ENCODE measurements around the gene HDAC9. TPM values are rescaled to one million over a fixed set of nuclear protein-coding genes. Genes with fewer than 3 reads are reported as not detected.

The HDAC9 gene
- polyA plus RNA-seq, 2 of the 4 experiments (the other 2 are of a cell fraction): 0.05 to 0.26 TPM

DNA sequence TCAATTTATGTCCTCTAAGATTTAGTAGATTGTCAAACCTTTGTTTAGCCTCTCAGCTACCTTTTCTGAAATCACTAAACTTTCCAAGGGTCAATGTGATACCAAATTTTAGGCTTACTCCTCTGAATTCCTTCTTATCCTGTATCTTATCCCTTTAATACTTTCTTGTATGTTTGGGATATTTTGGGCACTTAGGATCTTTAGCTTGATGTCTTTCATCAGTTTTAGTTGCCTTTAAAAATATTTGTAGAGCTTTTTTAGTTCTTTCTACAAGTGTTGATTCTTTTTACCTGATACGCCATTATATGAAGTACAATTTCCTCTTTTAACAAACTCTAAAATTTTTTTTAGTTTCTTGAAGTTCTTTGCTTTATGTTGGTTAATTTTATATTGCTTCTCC, 30.7 kb upstream of the HDAC9 start:
- no peak overlapping the region for H3K4me3 ChIP-seq
- FAIRE-seq: no peak
- H3K4me1 ChIP-seq: no peaks in the 10 kb centered on the region
- CTCF ChIA-PET: no interaction called here
- H3K4me2 ChIP-seq: no peak overlapping the region
- no peak for DNase-seq (ENCODE audit: low read depth in 1 of 2, low spot score in 1 of 2)
- no peak for ATAC-seq
- H3K9me3 ChIP-seq: no peaks in the 10 kb centered on the region
- 76% methylated on average over 1 of the region's 1 CpG for WGBS (ENCODE audit: missing lambda C conversion rate)
- POLR2A ChIA-PET: no interaction called here
- TF ChIP-seq POLR2AphosphoS2 (conservative IDR thresholded peaks at IDR 0.05; ENCODE audit: low read length) (no peak), SMC3 (IDR thresholded peaks at IDR 0.05) (no peak)
- TF ChIP-seq, protein P1, sequence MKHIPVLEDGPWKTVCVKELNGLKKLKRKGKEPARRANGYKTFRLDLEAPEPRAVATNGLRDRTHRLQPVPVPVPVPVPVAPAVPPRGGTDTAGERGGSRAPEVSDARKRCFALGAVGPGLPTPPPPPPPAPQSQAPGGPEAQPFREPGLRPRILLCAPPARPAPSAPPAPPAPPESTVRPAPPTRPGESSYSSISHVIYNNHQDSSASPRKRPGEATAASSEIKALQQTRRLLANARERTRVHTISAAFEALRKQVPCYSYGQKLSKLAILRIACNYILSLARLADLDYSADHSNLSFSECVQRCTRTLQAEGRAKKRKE (CRISPR knock-in tag; IDR thresholded peaks at IDR 0.05; ENCODE audit: low read depth): no peak
- no peak overlapping the region for H3K27ac ChIP-seq

DNA sequence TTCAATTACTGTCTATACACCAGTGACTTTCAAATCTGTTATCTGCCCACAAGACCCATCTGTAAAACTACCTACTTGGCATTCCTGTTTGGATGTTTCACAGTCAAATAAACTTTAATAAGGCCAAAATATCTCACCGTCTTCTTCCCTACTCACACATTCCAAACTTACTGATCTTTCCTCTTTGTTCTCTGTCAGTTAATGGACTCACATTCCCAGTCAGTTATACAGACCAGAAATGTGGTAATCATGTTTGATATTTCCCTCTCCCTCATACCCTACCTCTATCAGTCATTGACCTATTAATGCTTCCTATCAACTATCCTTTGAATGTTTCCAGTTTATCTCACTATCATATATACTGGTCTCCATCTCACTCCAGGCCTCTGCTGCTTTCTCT, 28.5 kb upstream of the HDAC9 start:
- ATAC-seq (no peak), DNase-seq (ENCODE audit: low read depth in 1 of 2, low spot score in 1 of 2) (no peak), FAIRE-seq (no peak)
- Histone ChIP-seq H3K4me2 (no peak overlapping the region), H3K4me1 (no peaks in the 10 kb centered on the region), H3K9me3 (no peaks in the 10 kb centered on the region), H3K27ac (no peak overlapping the region), H3K4me3 (no peak overlapping the region)
- CTCF ChIA-PET: no interaction called here
- POLR2A ChIA-PET: no interaction called here
- TF ChIP-seq SREBF2 (IDR thresholded peaks at IDR 0.05): no peak
- no peak for TF ChIP-seq CBX8 (IDR thresholded peaks at IDR 0.05)
- TF ChIP-seq PHF8 (IDR thresholded peaks at IDR 0.05; ENCODE audit: borderline replicate concordance, low read depth): no peak
- TF ChIP-seq FOSB (CRISPR knock-in tag; IDR thresholded peaks at IDR 0.05): no peak
- TF ChIP-seq FOSL2 (IDR thresholded peaks at IDR 0.05): no peak
- no peak for TF ChIP-seq FOSL2 (CRISPR knock-in tag; IDR thresholded peaks at IDR 0.05)
- no peak for TF ChIP-seq MAZ (IDR thresholded peaks at IDR 0.05; ENCODE audit: borderline replicate concordance, low read depth, low read length)
- 76% methylated on average over 1 of the region's 1 CpG for WGBS (ENCODE audit: missing lambda C conversion rate)

DNA sequence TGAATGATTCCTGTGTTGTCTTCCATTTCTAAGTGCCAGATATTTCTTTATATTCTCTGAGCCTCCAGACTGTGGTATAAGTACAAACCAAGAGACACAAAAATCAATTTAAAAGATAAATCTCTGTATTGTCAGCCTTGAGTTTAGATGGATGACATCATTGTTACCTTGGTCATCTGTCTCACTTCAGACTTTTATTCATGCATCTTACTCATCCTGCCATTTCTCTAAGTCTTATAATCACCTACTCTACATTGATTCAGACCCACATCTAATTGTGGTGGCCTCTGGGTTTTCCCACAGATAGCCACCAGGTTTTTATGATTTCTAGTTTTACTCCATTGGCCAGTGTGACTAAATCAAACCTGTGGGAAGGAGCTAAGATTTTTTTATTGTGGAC, 26.8 kb upstream of the HDAC9 start:
- H3K4me2 ChIP-seq: no peak overlapping the region
- DNase-seq (ENCODE audit: low read depth in 1 of 2, low spot score in 1 of 2) (no peak), FAIRE-seq (no peak), ATAC-seq (no peak)
- POLR2A ChIA-PET: no interaction called here
- H3K9me3 ChIP-seq: no peaks in the 10 kb centered on the region
- H3K4me1 ChIP-seq: no peaks in the 10 kb centered on the region
- no peak overlapping the region for H3K27ac ChIP-seq
- H3K4me3 ChIP-seq: no peak overlapping the region
- no peak for TF ChIP-seq MAZ (IDR thresholded peaks at IDR 0.05; ENCODE audit: borderline replicate concordance, low read depth, low read length)
- TF ChIP-seq RFX5 (IDR thresholded peaks at IDR 0.05): no peak
- no peak for TF ChIP-seq RAD21 (conservative IDR thresholded peaks at IDR 0.05 in 1 of 2, IDR thresholded peaks at IDR 0.05 in 1 of 2)
- no peak for TF ChIP-seq KDM5A (IDR thresholded peaks at IDR 0.05)
- TF ChIP-seq, protein P2, sequence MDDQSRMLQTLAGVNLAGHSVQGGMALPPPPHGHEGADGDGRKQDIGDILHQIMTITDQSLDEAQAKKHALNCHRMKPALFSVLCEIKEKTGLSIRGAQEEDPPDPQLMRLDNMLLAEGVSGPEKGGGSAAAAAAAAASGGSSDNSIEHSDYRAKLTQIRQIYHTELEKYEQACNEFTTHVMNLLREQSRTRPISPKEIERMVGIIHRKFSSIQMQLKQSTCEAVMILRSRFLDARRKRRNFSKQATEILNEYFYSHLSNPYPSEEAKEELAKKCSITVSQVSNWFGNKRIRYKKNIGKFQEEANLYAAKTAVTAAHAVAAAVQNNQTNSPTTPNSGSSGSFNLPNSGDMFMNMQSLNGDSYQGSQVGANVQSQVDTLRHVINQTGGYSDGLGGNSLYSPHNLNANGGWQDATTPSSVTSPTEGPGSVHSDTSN (IDR thresholded peaks at IDR 0.05): no peak
- TF ChIP-seq HOXB5 (CRISPR knock-in tag; IDR thresholded peaks at IDR 0.05): no peak
- no peak for TF ChIP-seq HOXA7 (CRISPR knock-in tag; IDR thresholded peaks at IDR 0.05)
- no peak for TF ChIP-seq ZSCAN20 (CRISPR knock-in tag; IDR thresholded peaks at IDR 0.05)
- no peak for TF ChIP-seq HEYL (CRISPR knock-in tag; IDR thresholded peaks at IDR 0.05)
- no peak for TF ChIP-seq RNF2 (IDR thresholded peaks at IDR 0.05; ENCODE audit: borderline replicate concordance, low read depth)
- CTCF ChIA-PET: no interaction called here

DNA sequence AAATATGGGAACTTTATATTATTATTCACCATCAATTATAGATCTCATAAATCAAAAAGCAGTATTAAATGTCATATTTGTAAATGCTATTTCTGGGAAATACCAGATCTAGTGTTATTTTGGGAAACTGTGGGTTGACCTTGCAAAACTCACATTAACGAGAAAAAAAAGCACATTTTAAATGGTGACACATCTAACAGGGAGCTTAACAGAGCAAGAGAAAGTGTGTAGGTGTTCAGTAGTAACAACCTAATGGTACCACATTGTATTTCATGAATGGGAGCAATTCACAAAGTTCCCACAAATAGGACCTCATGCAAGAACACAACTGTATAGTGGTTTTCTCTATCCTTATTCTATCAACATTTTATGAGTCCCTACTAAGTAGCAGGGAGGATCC, 26.2 kb upstream of the HDAC9 start:
- no peak for ATAC-seq
- CTCF ChIA-PET: no interaction called here
- no peaks in the 10 kb centered on the region for H3K4me1 ChIP-seq
- DNase-seq (ENCODE audit: low read depth in 1 of 2, low spot score in 1 of 2): no peak
- FAIRE-seq: no peak
- no peak overlapping the region for H3K27ac ChIP-seq
- no peaks in the 10 kb centered on the region for H3K9me3 ChIP-seq
- no peak overlapping the region for H3K4me3 ChIP-seq
- 29% methylated on average over 1 of the region's 1 CpG for WGBS (ENCODE audit: missing lambda C conversion rate)
- no peak overlapping the region for H3K4me2 ChIP-seq
- POLR2A ChIA-PET: no interaction called here
- TF ChIP-seq, protein P3, sequence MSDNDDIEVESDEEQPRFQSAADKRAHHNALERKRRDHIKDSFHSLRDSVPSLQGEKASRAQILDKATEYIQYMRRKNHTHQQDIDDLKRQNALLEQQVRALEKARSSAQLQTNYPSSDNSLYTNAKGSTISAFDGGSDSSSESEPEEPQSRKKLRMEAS (IDR thresholded peaks at IDR 0.05): no peak
- TF ChIP-seq CBX8 (IDR thresholded peaks at IDR 0.05) (no peak), GATA3 (IDR thresholded peaks at IDR 0.05; ENCODE audit: borderline replicate concordance) (no peak), HEYL (CRISPR knock-in tag; IDR thresholded peaks at IDR 0.05) (no peak), CEBPB (IDR thresholded peaks at IDR 0.05) (no peak), MAZ (IDR thresholded peaks at IDR 0.05; ENCODE audit: borderline replicate concordance, low read depth, low read length) (no peak), NFE2L2 (conservative IDR thresholded peaks at IDR 0.05; ENCODE audit: low read length) (no peak), TP53 (CRISPR knock-in tag; IDR thresholded peaks at IDR 0.05) (no peak), EHMT2 (IDR thresholded peaks at IDR 0.05; ENCODE audit: low read depth) (no peak), MAFK (IDR thresholded peaks at IDR 0.05; ENCODE audit: partially characterized antibody) (no peak)
- TF ChIP-seq, protein P4, sequence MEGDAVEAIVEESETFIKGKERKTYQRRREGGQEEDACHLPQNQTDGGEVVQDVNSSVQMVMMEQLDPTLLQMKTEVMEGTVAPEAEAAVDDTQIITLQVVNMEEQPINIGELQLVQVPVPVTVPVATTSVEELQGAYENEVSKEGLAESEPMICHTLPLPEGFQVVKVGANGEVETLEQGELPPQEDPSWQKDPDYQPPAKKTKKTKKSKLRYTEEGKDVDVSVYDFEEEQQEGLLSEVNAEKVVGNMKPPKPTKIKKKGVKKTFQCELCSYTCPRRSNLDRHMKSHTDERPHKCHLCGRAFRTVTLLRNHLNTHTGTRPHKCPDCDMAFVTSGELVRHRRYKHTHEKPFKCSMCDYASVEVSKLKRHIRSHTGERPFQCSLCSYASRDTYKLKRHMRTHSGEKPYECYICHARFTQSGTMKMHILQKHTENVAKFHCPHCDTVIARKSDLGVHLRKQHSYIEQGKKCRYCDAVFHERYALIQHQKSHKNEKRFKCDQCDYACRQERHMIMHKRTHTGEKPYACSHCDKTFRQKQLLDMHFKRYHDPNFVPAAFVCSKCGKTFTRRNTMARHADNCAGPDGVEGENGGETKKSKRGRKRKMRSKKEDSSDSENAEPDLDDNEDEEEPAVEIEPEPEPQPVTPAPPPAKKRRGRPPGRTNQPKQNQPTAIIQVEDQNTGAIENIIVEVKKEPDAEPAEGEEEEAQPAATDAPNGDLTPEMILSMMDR (IDR thresholded peaks at IDR 0.05): no peak
- TF ChIP-seq, protein P5, sequence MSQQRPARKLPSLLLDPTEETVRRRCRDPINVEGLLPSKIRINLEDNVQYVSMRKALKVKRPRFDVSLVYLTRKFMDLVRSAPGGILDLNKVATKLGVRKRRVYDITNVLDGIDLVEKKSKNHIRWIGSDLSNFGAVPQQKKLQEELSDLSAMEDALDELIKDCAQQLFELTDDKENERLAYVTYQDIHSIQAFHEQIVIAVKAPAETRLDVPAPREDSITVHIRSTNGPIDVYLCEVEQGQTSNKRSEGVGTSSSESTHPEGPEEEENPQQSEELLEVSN (IDR thresholded peaks at IDR 0.05; ENCODE audit: borderline replicate concordance, low read depth): no peak
- TF ChIP-seq, protein P6, sequence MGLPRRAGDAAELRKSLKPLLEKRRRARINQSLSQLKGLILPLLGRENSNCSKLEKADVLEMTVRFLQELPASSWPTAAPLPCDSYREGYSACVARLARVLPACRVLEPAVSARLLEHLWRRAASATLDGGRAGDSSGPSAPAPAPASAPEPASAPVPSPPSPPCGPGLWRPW (IDR thresholded peaks at IDR 0.05): no peak
